Measurements from ENCODE around the gene COX19. TPM values are rescaled to one million over a fixed set of nuclear protein-coding genes. Genes with fewer than 3 reads are reported as not detected.

COX19 gene
- total and polyA plus RNA-seq, 2 donors (not counting 3 experiments of a cell fraction or from before 2014, with no cell fraction given): 6.8 to 10.6 TPM

- Histone ChIP-seq H3K4me3 (replicated peaks in 1 of 3; ENCODE audit: insufficient read depth in 1 of 3, low read depth in 1 of 3, low read length in 3 of 3) (no peak overlapping the region), H3K36me3 (ENCODE audit: control insufficient read depth in 2 of 2, extremely low read depth in 1 of 2, insufficient read depth in 2 of 2, low read length in 2 of 2) (peaks cover 13% of the 10 kb centered on the region in 2 experiments), H3K4me1 (ENCODE audit: control insufficient read depth, extremely low read depth, insufficient read depth, low read length) (no peaks in the 10 kb centered on the region), H4K20me1 (replicated peaks; ENCODE audit: control insufficient read depth, extremely low read depth, insufficient read depth, low read length) (no peaks in the 10 kb centered on the region), H3K4me2 (ENCODE audit: insufficient read depth, low read length) (no peak overlapping the region), H3K27me3 (ENCODE audit: control insufficient read depth in 2 of 2, insufficient read depth in 2 of 2, low read length in 2 of 2) (no peaks in the 10 kb centered on the region), H3K9ac (replicated peaks; ENCODE audit: extremely low read depth, insufficient read depth, low read length) (no peak overlapping the region), H3K9me1 (replicated peaks; ENCODE audit: control insufficient read depth, extremely low read depth, insufficient read depth, low read length) (no peaks in the 10 kb centered on the region), H3K9me3 (replicated peaks; ENCODE audit: control insufficient read depth, insufficient read depth, low read length) (no peaks in the 10 kb centered on the region), H3K79me2 (ENCODE audit: control insufficient read depth, insufficient read depth, low read length) (peaks cover 9% of the 10 kb centered on the region), H2AFZ (ENCODE audit: low read depth, low read length) (no peak overlapping the region), H3K27ac (ENCODE audit: insufficient read depth, low read depth, low read length) (no peak overlapping the region)
- DNase-seq (ENCODE audit: low read depth, low spot score): no peak
- ChIA-PET POLR2A (interaction anchor here (1.0 to 1.4 kb wide), 2 partner anchors 8 kb away, joined by 3 to 4 read pairs; partner anchors contain the start of gene COX19), CTCF (no interaction called here)
- no TSS peak for BruUV-seq (replicated peaks)
- intact Hi-C loops (cut with micrococcal nuclease): no loop called here
- TF ChIP-seq FOS (IDR thresholded peaks at IDR 0.05; ENCODE audit: borderline replicate concordance, insufficient read depth, low read length): no peak
- TF ChIP-seq EZH2 (IDR thresholded peaks at IDR 0.05; ENCODE audit: borderline replicate concordance, low read depth, low read length, severe bottlenecking): no peak
- no peak for TF ChIP-seq GATA2 (IDR thresholded peaks at IDR 0.05; ENCODE audit: insufficient read depth, insufficient read length, low read depth, low read length)
- no peak for TF ChIP-seq POLR2AphosphoS5 (IDR thresholded peaks at IDR 0.05; ENCODE audit: insufficient read depth, low read depth, low read length)
- dilution Hi-C loops (cut with MboI; ENCODE audit: extremely low pct_ligation_motif_present, low sequenced_read_pairs): no loop called here
- no peak for FAIRE-seq
Observed at GRCh38 chr7:966291-967069, 8.9 kb downstream of the COX19 start.

GRCh38 chr7:964401-965231, 10.7 kb downstream of the COX19 start:
- intact Hi-C loops (cut with micrococcal nuclease) (no loop called here), dilution Hi-C loops (cut with MboI; ENCODE audit: extremely low pct_ligation_motif_present, low sequenced_read_pairs) (no loop called here)
- no peak for TF ChIP-seq JUN (IDR thresholded peaks at IDR 0.05; ENCODE audit: borderline replicate concordance, insufficient read depth, insufficient read length, low read depth)
- TF ChIP-seq EZH2 (IDR thresholded peaks at IDR 0.05; ENCODE audit: borderline replicate concordance, low read depth, low read length, severe bottlenecking): no peak
- no peak for TF ChIP-seq MAX (IDR thresholded peaks at IDR 0.05; ENCODE audit: insufficient read depth, insufficient read length)
- no peak for TF ChIP-seq MYC (IDR thresholded peaks at IDR 0.05; ENCODE audit: low read depth, low read length)
- TF ChIP-seq POLR2A (IDR thresholded peaks at IDR 0.05; ENCODE audit: low read depth, low read length): no peak
- FAIRE-seq: no peak
- DNase-seq (ENCODE audit: low read depth, low spot score): no peak
- CTCF ChIA-PET: interaction anchor here (0.7 kb wide), 1 partner anchor 28 kb away, joined by 3 read pairs; no protein-coding TSS in a partner anchor
- Histone ChIP-seq H3K9me1 (replicated peaks; ENCODE audit: control insufficient read depth, extremely low read depth, insufficient read depth, low read length) (no peaks in the 10 kb centered on the region), H3K79me2 (ENCODE audit: control insufficient read depth, insufficient read depth, low read length) (no peaks in the 10 kb centered on the region), H3K4me3 (replicated peaks in 1 of 3; ENCODE audit: insufficient read depth in 1 of 3, low read depth in 1 of 3, low read length in 3 of 3) (no peak overlapping the region), H3K36me3 (ENCODE audit: control insufficient read depth in 2 of 2, extremely low read depth in 1 of 2, insufficient read depth in 2 of 2, low read length in 2 of 2) (peaks cover 11 to 13% of the 10 kb centered on the region in 2 experiments), H3K4me1 (ENCODE audit: control insufficient read depth, extremely low read depth, insufficient read depth, low read length) (no peaks in the 10 kb centered on the region), H4K20me1 (replicated peaks; ENCODE audit: control insufficient read depth, extremely low read depth, insufficient read depth, low read length) (no peaks in the 10 kb centered on the region), H3K4me2 (ENCODE audit: insufficient read depth, low read length) (no peak overlapping the region), H3K9me3 (replicated peaks; ENCODE audit: control insufficient read depth, insufficient read depth, low read length) (no peaks in the 10 kb centered on the region), H2AFZ (ENCODE audit: low read depth, low read length) (no peak overlapping the region), H3K27me3 (ENCODE audit: control insufficient read depth in 2 of 2, insufficient read depth in 2 of 2, low read length in 2 of 2) (no peaks in the 10 kb centered on the region), H3K9ac (replicated peaks; ENCODE audit: extremely low read depth, insufficient read depth, low read length) (no peak overlapping the region), H3K27ac (ENCODE audit: insufficient read depth, low read depth, low read length) (no peak overlapping the region)
- BruUV-seq (replicated peaks): no TSS peak
- POLR2A ChIA-PET: interaction anchor here (1.1 kb wide), 1 partner anchor 121 kb away, joined by 6 read pairs; no protein-coding TSS in a partner anchor
